Thyroid gland (tissue), 4 donors: ENCODE data around the gene SPEF2.

Experiments used
- CTCF ChIP-seq, 6 experiments: fragments of 200-600 bp in 3 of 6; fragments of 450-650 bp in 3 of 6; sonication (generic) in 3 of 6; IDR thresholded peaks; one replicate each; pipeline ENCODE4 v1.5.1; 2016 to 2019; ENCODE audit warnings: antibody characterized with exemption in 6 of 6, mild to moderate bottlenecking in 2 of 6, inconsistent platforms in 1 of 6, moderate library complexity in 1 of 6
- POLR2A ChIP-seq, 2 donors: fragments of 450-650 bp; IDR thresholded peaks; one replicate each; pipeline ENCODE4 v1.6.1; 2017; ENCODE audit warnings: antibody characterized with exemption in 2 of 2, mild to moderate bottlenecking in 2 of 2, moderate library complexity in 1 of 2

GRCh38 chr5:35852773-35853172 lies 235.1 kb downstream of the SPEF2 start:
- no peak for TF ChIP-seq CTCF (IDR thresholded peaks at IDR 0.05)
- TF ChIP-seq POLR2A (IDR thresholded peaks at IDR 0.05): no peak
